Measurements from ENCODE around the gene SP7.

GRCh38 chr12:53376747-53377146 lies 40.6 kb upstream of the SP7 start:
- TF ChIP-seq CTCF (IDR thresholded peaks at IDR 0.05) (no peak), POLR2AphosphoS5 (IDR thresholded peaks at IDR 0.05; ENCODE audit: low read depth, low read length) (no peak)

Measured in Panc1 (cell line).